ENCODE results near the gene BUB1. TPM values are rescaled to one million over a fixed set of nuclear protein-coding genes. Genes with fewer than 3 reads are reported as not detected.

BUB1 gene
- total and polyA plus RNA-seq, 2 of the 8 experiments (the other 6 are each of a cell fraction or from before 2014, with no cell fraction given) = 48.4 to 113 TPM

- TF ChIP-seq JUND (IDR thresholded peaks at IDR 0.05; ENCODE audit: low read length) (no peak), EZH2 (IDR thresholded peaks at IDR 0.05; ENCODE audit: low read depth, low read length, severe bottlenecking) (no peak), FOSL1 (IDR thresholded peaks at IDR 0.05; ENCODE audit: insufficient read depth, low read depth, low read length) (no peak), SUZ12 (IDR thresholded peaks at IDR 0.05; ENCODE audit: low read length) (no peak), CHD2 (IDR thresholded peaks at IDR 0.05; ENCODE audit: low read length) (no peak), KDM1A (IDR thresholded peaks at IDR 0.05; ENCODE audit: borderline replicate concordance, low read length) (no peak)
These were observed 12.5 kb upstream of the BUB1 start (continued) for GRCh38 chr2:110690083-110690965.
